Neural cell (in vitro differentiated cells): ENCODE measurements around the gene MIB1. TPM values are rescaled to one million over a fixed set of nuclear protein-coding genes. Genes with fewer than 3 reads are reported as not detected.

Source experiments
- H2AFZ ChIP-seq: fragments of 200-600, 300-800 bp; sonication (generic), shearing (Covaris generic); 2 replicates; pipeline ENCODE4 v1.6.0; 2014; ENCODE audit warnings: low read depth, mild to moderate bottlenecking, antibody characterized with exemption, low read length, moderate library complexity
- H3F3A ChIP-seq: fragments of 200-600 bp; shearing (Covaris generic); 2 replicates; pipeline ENCODE4 v1.6.1; 2016; ENCODE audit warnings: mild to moderate bottlenecking, moderate library complexity, mixed read lengths, antibody characterized with exemption, low read length; ENCODE audit not compliant: insufficient read depth, poor library complexity, severe bottlenecking
- H3K27ac ChIP-seq: fragments of 200-600, 300-800 bp; sonication (generic), shearing (Covaris generic); 2 replicates; pipeline ENCODE4 v1.5.1; 2014; ENCODE audit warnings: mild to moderate bottlenecking, low read length, moderate library complexity
- H3K27me3 ChIP-seq: fragments of 300-800, 200-600 bp; sonication (generic), shearing (Covaris generic); 2 replicates; pipeline ENCODE4 v1.6.0; 2014; ENCODE audit warnings: mild to moderate bottlenecking, low read depth, low read length, moderate library complexity; ENCODE audit not compliant: insufficient read depth
- H3K36me3 ChIP-seq: fragments of 300-800, 200-600 bp; sonication (generic), shearing (Covaris generic); 2 replicates; pipeline ENCODE4 v1.5.1; 2014; ENCODE audit warnings: mild to moderate bottlenecking, antibody characterized with exemption, low read length, moderate library complexity; ENCODE audit not compliant: insufficient read depth
- H3K4me2 ChIP-seq: fragments of 300-800, 200-600 bp; sonication (generic), shearing (Covaris generic); 2 replicates; pipeline ENCODE4 v1.6.0; 2014; ENCODE audit warnings: mild to moderate bottlenecking, low read length
- H3K4me3 ChIP-seq: fragments of 300-800, 200-600 bp; sonication (generic), shearing (Covaris generic); 2 replicates; pipeline ENCODE4 v1.5.1; 2014; ENCODE audit warnings: mild to moderate bottlenecking, low read length, moderate library complexity
- H3K79me2 ChIP-seq: fragments of 200-600 bp; shearing (Covaris generic); replicated peaks from 2 replicates; pipeline ENCODE4 v1.6.0; 2014; ENCODE audit warnings: mild to moderate bottlenecking, low read length, moderate library complexity; ENCODE audit not compliant: insufficient read depth
- H3K9ac ChIP-seq: fragments of 300-800, 200-600 bp; sonication (generic), shearing (Covaris generic); 2 replicates; pipeline ENCODE4 v1.6.1; 2016; ENCODE audit warnings: mild to moderate bottlenecking, low read length, mixed read lengths
- H3K9me2 ChIP-seq: fragments of 200-600 bp; shearing (Covaris generic); 2 replicates; pipeline ENCODE4 v1.6.1; 2016; ENCODE audit warnings: mild to moderate bottlenecking, low read length, mixed read lengths; ENCODE audit not compliant: insufficient read depth
- H3K9me3 ChIP-seq: fragments of 200-600, 300-800 bp; sonication (generic), shearing (Covaris generic); 2 replicates; pipeline ENCODE4 v1.6.1; 2016; ENCODE audit warnings: mild to moderate bottlenecking, mixed run types, low read length, moderate library complexity, mixed read lengths
- H4K20me1 ChIP-seq: fragments of 200-600 bp; shearing (Covaris generic); 2 replicates; pipeline ENCODE4 v1.6.1; 2016; ENCODE audit warnings: mild to moderate bottlenecking, mixed run types; ENCODE audit not compliant: insufficient read depth
- CTCF ChIP-seq: fragments of 450-650 bp; IDR thresholded peaks from 2 replicates; pipeline ENCODE4 v1.5.1; 2014; ENCODE audit warnings: antibody characterized with exemption, mild to moderate bottlenecking, moderate library complexity; ENCODE audit not compliant: poor library complexity, severe bottlenecking
- EP300 ChIP-seq: fragments of 450-650 bp; conservative IDR thresholded peaks from 2 replicates; pipeline ENCODE4 v1.6.1; 2014; ENCODE audit warnings: antibody characterized with exemption, mild to moderate bottlenecking, moderate library complexity; ENCODE audit not compliant: poor library complexity, severe bottlenecking
- EZH2 ChIP-seq: fragments of 200-600, 300-800 bp; shearing (Covaris generic), sonication (generic); IDR thresholded peaks from 2 replicates; pipeline ENCODE4 v1.6.1; 2014; ENCODE audit warnings: antibody characterized with exemption, low read length, borderline replicate concordance, mild to moderate bottlenecking; ENCODE audit not compliant: insufficient read depth, poor library complexity, severe bottlenecking
- MXI1 ChIP-seq: fragments of 450-650 bp; conservative IDR thresholded peaks from 2 replicates; pipeline ENCODE4 v1.6.1; 2014; ENCODE audit warnings: antibody characterized with exemption, mild to moderate bottlenecking; ENCODE audit not compliant: poor library complexity, severe bottlenecking
- POLR2AphosphoS5 ChIP-seq: IDR thresholded peaks from 2 replicates; pipeline ENCODE4 v1.6.1; 2012
- RAD21 ChIP-seq: fragments of 450-650 bp; conservative IDR thresholded peaks from 2 replicates; pipeline ENCODE4 v1.6.1; 2014; ENCODE audit warnings: antibody characterized with exemption, mild to moderate bottlenecking, moderate library complexity
- REST ChIP-seq: IDR thresholded peaks from 2 replicates; pipeline ENCODE4 v1.6.1; 2012; ENCODE audit warnings: borderline replicate concordance
- SMC3 ChIP-seq: fragments of 450-650 bp; conservative IDR thresholded peaks from 2 replicates; pipeline ENCODE4 v1.6.1; 2014; ENCODE audit warnings: antibody characterized with exemption, mild to moderate bottlenecking, moderate library complexity; ENCODE audit not compliant: poor library complexity
- TAF1 ChIP-seq: IDR thresholded peaks from 2 replicates; pipeline ENCODE4 v1.6.1; 2012; ENCODE audit warnings: low read depth
- polyA plus RNA-seq: library from polyadenylated mRNA; depleted of rRNA; stranded (reverse); fragments of >200 nt; gene quantifications from 2 replicates; pipeline ENCODE4 v1.2.3, GENCODE V29; 2014

MIB1 gene
- polyA plus RNA-seq, 1 donor from 2014 or later = 68.3 TPM

GRCh38 chr18:21757833-21758232 is 17.2 kb downstream of the MIB1 start:
- Histone ChIP-seq H3K27me3 (no peaks in the 10 kb centered on the region), H2AFZ (no peak overlapping the region), H3K27ac (no peak overlapping the region), H3K79me2 (peaks cover 91% of the 10 kb centered on the region), H3K9me2 (no peaks in the 10 kb centered on the region), H3K9ac (no peak overlapping the region), H3K9me3 (no peaks in the 10 kb centered on the region), H4K20me1 (no peaks in the 10 kb centered on the region), H3F3A (no peaks in the 10 kb centered on the region), H3K4me3 (no peak overlapping the region), H3K36me3 (no peaks in the 10 kb centered on the region), H3K4me2 (no peak overlapping the region)
- TF ChIP-seq TAF1 (no peak), EZH2 (no peak), EP300 (no peak), RAD21 (no peak), POLR2AphosphoS5 (no peak), SMC3 (no peak), CTCF (no peak), REST (no peak), MXI1 (no peak)

GRCh38 chr18:21759836-21760235 is 19.2 kb downstream of the MIB1 start:
- Histone ChIP-seq H2AFZ (no peak overlapping the region), H3K79me2 (peaks cover 91% of the 10 kb centered on the region), H3K4me3 (no peak overlapping the region), H3K9me2 (no peaks in the 10 kb centered on the region), H3K27me3 (no peaks in the 10 kb centered on the region), H3K27ac (no peak overlapping the region), H3K9me3 (no peaks in the 10 kb centered on the region), H3K9ac (no peak overlapping the region), H3K4me2 (no peak overlapping the region), H3K36me3 (no peaks in the 10 kb centered on the region), H3F3A (no peaks in the 10 kb centered on the region), H4K20me1 (no peaks in the 10 kb centered on the region)
- TF ChIP-seq EZH2 (no peak), MXI1 (no peak), TAF1 (no peak), CTCF (no peak), REST (no peak), EP300 (no peak), POLR2AphosphoS5 (no peak), SMC3 (no peak), RAD21 (no peak)
